HCT116 (cell line): ENCODE results near the gene EDEM1.
"Not testable (repeated sequence)": the region's sequence is repeated elsewhere in the genome, so short reads cannot be mapped to it uniquely, and the experiment has no call there.

Experiments
- CTCF ChIP-seq, 3 experiments: fragments of 200-600 bp in 1 of 3; sonication (generic) in 1 of 3; IDR thresholded peaks in 2 of 3; conservative IDR thresholded peaks in 1 of 3; 2 replicates each; pipeline ENCODE4 v1.5.1; 2012 to 2017; ENCODE audit warnings: low read depth in 2 of 3, low read length in 2 of 3, antibody characterized with exemption in 1 of 3, borderline replicate concordance in 1 of 3, control low read depth in 1 of 3, mild to moderate bottlenecking in 1 of 3, mixed read lengths in 1 of 3, mixed run types in 1 of 3, moderate library complexity in 1 of 3; ENCODE audit not compliant: insufficient read depth in 1 of 3
- EZH2 ChIP-seq: fragments of 200-600 bp; sonication (generic); IDR thresholded peaks from 2 replicates; pipeline ENCODE4 v1.6.1; 2017; ENCODE audit warnings: antibody characterized with exemption, mixed run types
- POLR2A ChIP-seq: IDR thresholded peaks from 2 replicates; pipeline ENCODE4 v1.7.0; 2011; ENCODE audit warnings: borderline replicate concordance; ENCODE audit not compliant: insufficient read depth, insufficient read length; ENCODE audit errors: extremely low read depth

- TF ChIP-seq EZH2; CTCF (IDR thresholded peaks at IDR 0.05 in 2 of 3, conservative IDR thresholded peaks at IDR 0.05 in 1 of 3; ENCODE audit: borderline replicate concordance in 1 of 3, insufficient read depth in 1 of 3, low read depth in 2 of 3, low read length in 2 of 3); POLR2A: not testable (repeated sequence)
Measured at GRCh38 chr3:5147152-5147551, 40.4 kb upstream of the EDEM1 start.
